Neuronal stem cell (in vitro differentiated cells): ENCODE results near the gene NCAM2.
A peak's percentile ranks its signal among the peaks of the same experiment; 100 is the strongest.

ENCODE experiments used
- DNase-seq: peaks from one replicate; pipeline ENCODE4 v3.0.0-alpha.2; 2013; ENCODE audit warnings: low spot score
- H2AFZ ChIP-seq: one replicate; pipeline ENCODE4 v1.6.1; 2013; ENCODE audit warnings: mild to moderate bottlenecking, low read length, inconsistent platforms
- H2AK5ac ChIP-seq: 2 replicates; pipeline ENCODE4 v1.6.1; 2013; ENCODE audit warnings: low read depth, mild to moderate bottlenecking, inconsistent platforms, low read length, moderate library complexity, mixed read lengths
- H2BK120ac ChIP-seq: 2 replicates; pipeline ENCODE4 v1.6.1; 2013; ENCODE audit warnings: low read depth, mild to moderate bottlenecking, inconsistent platforms, low read length, moderate library complexity, mixed read lengths
- H2BK12ac ChIP-seq: one replicate; pipeline ENCODE4 v1.6.1; 2013; ENCODE audit warnings: low read length, inconsistent platforms
- H2BK15ac ChIP-seq: 2 replicates; pipeline ENCODE4 v1.6.1; 2013; ENCODE audit warnings: mild to moderate bottlenecking, low read length, inconsistent platforms, mixed read lengths
- H2BK5ac ChIP-seq: one replicate; pipeline ENCODE4 v1.6.1; 2013; ENCODE audit warnings: inconsistent platforms, mild to moderate bottlenecking, low read length, moderate library complexity
- H3K14ac ChIP-seq: one replicate; pipeline ENCODE4 v1.6.1; 2013; ENCODE audit warnings: low read length, inconsistent platforms
- H3K18ac ChIP-seq: 2 replicates; pipeline ENCODE4 v1.6.1; 2013; ENCODE audit warnings: low read length, inconsistent platforms
- H3K23ac ChIP-seq: 2 replicates; pipeline ENCODE4 v1.6.1; 2013; ENCODE audit warnings: low read depth, mild to moderate bottlenecking, mixed read lengths, low read length, inconsistent platforms; ENCODE audit not compliant: poor library complexity
- H3K27ac ChIP-seq: replicated peaks from 3 replicates; pipeline ENCODE4 v1.5.1; 2013; ENCODE audit warnings: low read length, inconsistent platforms
- H3K27me3 ChIP-seq, 3 experiments: 2 replicates each; pipeline ENCODE4 v1.6.1; 2013; ENCODE audit warnings: low read length in 3 of 3, mild to moderate bottlenecking in 2 of 3, inconsistent platforms in 1 of 3, low read depth in 1 of 3, mixed read lengths in 1 of 3, moderate library complexity in 1 of 3; ENCODE audit not compliant: control insufficient read depth in 3 of 3, insufficient read depth in 3 of 3
- H3K36me3 ChIP-seq, 2 donors: replicated peaks in 1 of 2; 2 replicates each; pipeline ENCODE4 v1.6.1; 2013; ENCODE audit warnings: low read length in 2 of 2; ENCODE audit not compliant: control insufficient read depth in 2 of 2, insufficient read depth in 2 of 2
- H3K4ac ChIP-seq: 2 replicates; pipeline ENCODE4 v1.6.1; 2013; ENCODE audit warnings: inconsistent platforms, mild to moderate bottlenecking, low read length, moderate library complexity
- H3K4me1 ChIP-seq, 2 donors: 1 replicate in 1 of 2; 2 replicates in 1 of 2; pipeline ENCODE4 v1.6.1; 2013; ENCODE audit warnings: low read length in 2 of 2, low read depth in 1 of 2; ENCODE audit not compliant: control insufficient read depth in 2 of 2, insufficient read depth in 1 of 2
- H3K4me2 ChIP-seq: one replicate; pipeline ENCODE4 v1.6.1; 2013; ENCODE audit warnings: mild to moderate bottlenecking, low read length, inconsistent platforms; ENCODE audit not compliant: insufficient read depth, poor library complexity, severe bottlenecking
- H3K4me3 ChIP-seq, 2 donors: 2 replicates each; pipeline ENCODE4 v1.5.1; 2013; ENCODE audit warnings: low read length in 2 of 2, mild to moderate bottlenecking in 2 of 2, inconsistent platforms in 1 of 2, moderate library complexity in 1 of 2
- H3K79me1 ChIP-seq: one replicate; pipeline ENCODE4 v1.6.1; 2013; ENCODE audit warnings: low read depth, mild to moderate bottlenecking, inconsistent platforms, low read length, moderate library complexity
- H3K9ac ChIP-seq: one replicate; pipeline ENCODE4 v1.6.1; 2013; ENCODE audit warnings: mild to moderate bottlenecking, low read depth, low read length, inconsistent platforms; ENCODE audit not compliant: poor library complexity
- H3K9me3 ChIP-seq, 2 donors: replicated peaks in 1 of 2; 2 replicates each; pipeline versions ENCODE3 to v1.6.1; 2013; ENCODE audit warnings: low read length in 2 of 2, mild to moderate bottlenecking in 2 of 2, inconsistent platforms in 1 of 2, low read depth in 1 of 2, mixed read lengths in 1 of 2, moderate library complexity in 1 of 2; ENCODE audit not compliant: control insufficient read depth in 2 of 2, insufficient read depth in 1 of 2
- H4K8ac ChIP-seq: one replicate; pipeline ENCODE4 v1.6.1; 2013; ENCODE audit warnings: low read depth, mild to moderate bottlenecking, inconsistent platforms, low read length, moderate library complexity
- H4K91ac ChIP-seq: one replicate; pipeline ENCODE4 v1.6.1; 2013; ENCODE audit warnings: low read length, low read depth, mild to moderate bottlenecking, inconsistent platforms; ENCODE audit not compliant: poor library complexity
- WGBS, 2 donors: extraction: QIAGEN DNeasy Blood & Tissue Kit; methylation state at CpG; one replicate each; pipeline ENCODE4 v1.1.7; 2013; ENCODE audit warnings: missing lambda C conversion rate in 2 of 2, mixed read lengths in 1 of 2; ENCODE audit not compliant: insufficient read length in 2 of 2, insufficient replicate concordance in 1 of 2; ENCODE audit errors: extremely low coverage in 2 of 2; 5-methylcytosine and 5-hydroxymethylcytosine counted together

The NCAM2 gene

DNA sequence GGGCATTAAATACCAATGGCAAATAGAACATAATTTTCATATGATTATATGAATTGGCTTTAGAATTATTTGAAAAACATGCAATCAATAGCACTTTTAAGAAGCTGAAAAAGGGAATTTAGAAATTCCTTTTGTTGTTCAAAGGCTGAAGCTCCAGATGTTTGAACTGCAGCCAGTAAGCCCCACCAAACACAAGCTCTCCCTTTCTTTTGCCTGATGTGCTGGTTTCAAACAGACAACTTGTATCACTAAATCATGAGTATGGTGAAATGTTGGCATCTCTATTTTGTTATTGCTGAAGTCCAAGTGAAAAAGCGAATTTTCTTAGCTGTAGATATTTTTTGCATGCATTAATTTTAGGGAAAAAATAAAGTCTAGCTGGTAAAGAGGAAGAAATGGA, 27.5 kb upstream of the NCAM2 start:
- H3K4me1 ChIP-seq = peaks cover 0 to 7% of the 10 kb centered on the region in 2 donors
- H3K9ac ChIP-seq = no peak overlapping the region
- H2BK5ac ChIP-seq = no peak overlapping the region
- no peak overlapping the region for H3K27ac ChIP-seq
- no peaks in the 10 kb centered on the region for H3K27me3 ChIP-seq
- H3K4ac ChIP-seq = no peak overlapping the region
- WGBS, 2 donors = no CpG with 5 or more reads among the region's 1 CpG
- H2BK12ac ChIP-seq = no peak overlapping the region
- no peak overlapping the region for H3K23ac ChIP-seq
- no peak overlapping the region for H3K14ac ChIP-seq
- H3K36me3 ChIP-seq = no peaks in the 10 kb centered on the region
- H2BK120ac ChIP-seq = no peak overlapping the region
- no peak overlapping the region for H4K91ac ChIP-seq
- no peak overlapping the region for H2AK5ac ChIP-seq
- H3K4me2 ChIP-seq = no peak overlapping the region
- H3K79me1 ChIP-seq = no peaks in the 10 kb centered on the region
- no peak overlapping the region for H3K18ac ChIP-seq
- no peak overlapping the region for H3K4me3 ChIP-seq
- DNase-seq = no peak
- no peak overlapping the region for H4K8ac ChIP-seq
- no peak overlapping the region for H2BK15ac ChIP-seq
- no peaks in the 10 kb centered on the region for H3K9me3 ChIP-seq
- no peak overlapping the region for H2AFZ ChIP-seq

DNA sequence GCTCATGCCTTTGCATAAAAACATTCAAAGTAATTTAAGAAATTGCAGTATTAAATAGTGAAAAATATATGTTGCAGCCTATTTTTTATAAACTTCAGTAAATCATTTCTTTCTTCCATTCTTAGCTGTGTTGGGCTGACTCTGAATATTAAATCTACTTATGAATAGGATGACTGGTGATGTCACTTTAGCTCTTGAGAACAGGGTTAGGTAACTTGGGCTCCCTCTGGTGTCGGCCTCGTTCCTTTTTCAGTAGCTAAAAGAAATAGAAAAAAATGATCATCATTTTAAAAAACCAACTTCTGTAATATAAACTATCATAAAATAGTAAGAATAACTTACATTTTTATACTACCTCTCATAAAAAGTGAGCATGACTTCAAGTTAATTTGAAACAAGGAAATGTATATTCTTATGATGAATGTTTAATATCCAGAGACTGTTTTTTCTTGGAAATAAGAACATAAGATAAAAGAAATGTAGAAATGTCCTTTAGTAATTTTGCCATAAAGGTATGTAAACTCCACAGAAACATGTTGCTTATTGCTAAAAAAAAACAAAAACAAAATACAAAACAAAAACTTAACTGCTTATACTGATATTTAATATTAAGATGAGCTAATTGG, 26.8 kb upstream of the NCAM2 start:
- Histone ChIP-seq H2BK120ac (no peak overlapping the region), H3K4me3 (no peak overlapping the region), H3K23ac (no peak overlapping the region), H3K9ac (no peak overlapping the region), H2AFZ (no peak overlapping the region), H3K4me2 (no peak overlapping the region), H3K27ac (no peak overlapping the region), H3K14ac (no peak overlapping the region), H3K27me3 (no peaks in the 10 kb centered on the region), H2AK5ac (no peak overlapping the region), H2BK12ac (no peak overlapping the region), H4K8ac (no peak overlapping the region), H2BK5ac (no peak overlapping the region), H3K4ac (no peak overlapping the region), H3K18ac (no peak overlapping the region), H2BK15ac (no peak overlapping the region), H4K91ac (no peak overlapping the region), H3K4me1 (peaks cover 0 to 7% of the 10 kb centered on the region in 2 donors), H3K79me1 (no peaks in the 10 kb centered on the region), H3K9me3 (no peaks in the 10 kb centered on the region), H3K36me3 (no peaks in the 10 kb centered on the region)
- peak; percentile 23 for DNase-seq
- no CpG with 5 or more reads among the region's 2 CpGs for WGBS, 2 donors

DNA sequence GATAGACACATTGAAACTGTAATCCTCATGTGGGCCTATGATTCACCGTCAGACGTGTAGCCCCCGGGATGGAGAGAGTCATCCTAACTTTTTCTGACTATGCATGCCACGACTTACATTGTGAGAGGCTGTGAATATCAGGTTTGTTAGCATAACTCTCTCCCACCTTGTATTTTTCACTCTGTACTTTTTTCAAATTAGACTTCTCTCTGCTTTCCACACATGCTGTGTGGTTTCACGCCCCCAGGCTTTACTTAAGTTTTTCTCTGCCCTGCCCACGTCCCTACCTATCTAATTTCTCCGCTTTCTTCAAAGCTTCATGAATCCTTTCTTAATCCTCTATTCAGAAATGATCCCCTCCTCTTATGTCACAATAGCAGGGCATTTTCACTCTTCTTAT, 3.4 kb upstream of the NCAM2 start:
- Histone ChIP-seq H3K27me3 (peaks cover 0 to 11% (median 8%) of the 10 kb centered on the region in 3 experiments), H3K4me3 (no peak overlapping the region), H4K91ac (no peak overlapping the region), H2BK15ac (no peak overlapping the region), H3K14ac (no peak overlapping the region), H3K9ac (no peak overlapping the region), H4K8ac (no peak overlapping the region), H2AK5ac (no peak overlapping the region), H3K23ac (no peak overlapping the region), H2BK5ac (no peak overlapping the region), H3K9me3 (no peaks in the 10 kb centered on the region), H3K4me1 (no peaks in the 10 kb centered on the region), H3K18ac (no peak overlapping the region), H2BK120ac (no peak overlapping the region), H2BK12ac (no peak overlapping the region), H3K4ac (no peak overlapping the region), H2AFZ (no peak overlapping the region), H3K4me2 (no peak overlapping the region), H3K79me1 (no peaks in the 10 kb centered on the region), H3K27ac (no peak overlapping the region), H3K36me3 (no peaks in the 10 kb centered on the region)
- 100% methylated on average over 1 of the region's 7 CpGs; no CpG with 5 or more reads in 1 of the 2 donors for WGBS, 2 donors
- DNase-seq = no peak

DNA sequence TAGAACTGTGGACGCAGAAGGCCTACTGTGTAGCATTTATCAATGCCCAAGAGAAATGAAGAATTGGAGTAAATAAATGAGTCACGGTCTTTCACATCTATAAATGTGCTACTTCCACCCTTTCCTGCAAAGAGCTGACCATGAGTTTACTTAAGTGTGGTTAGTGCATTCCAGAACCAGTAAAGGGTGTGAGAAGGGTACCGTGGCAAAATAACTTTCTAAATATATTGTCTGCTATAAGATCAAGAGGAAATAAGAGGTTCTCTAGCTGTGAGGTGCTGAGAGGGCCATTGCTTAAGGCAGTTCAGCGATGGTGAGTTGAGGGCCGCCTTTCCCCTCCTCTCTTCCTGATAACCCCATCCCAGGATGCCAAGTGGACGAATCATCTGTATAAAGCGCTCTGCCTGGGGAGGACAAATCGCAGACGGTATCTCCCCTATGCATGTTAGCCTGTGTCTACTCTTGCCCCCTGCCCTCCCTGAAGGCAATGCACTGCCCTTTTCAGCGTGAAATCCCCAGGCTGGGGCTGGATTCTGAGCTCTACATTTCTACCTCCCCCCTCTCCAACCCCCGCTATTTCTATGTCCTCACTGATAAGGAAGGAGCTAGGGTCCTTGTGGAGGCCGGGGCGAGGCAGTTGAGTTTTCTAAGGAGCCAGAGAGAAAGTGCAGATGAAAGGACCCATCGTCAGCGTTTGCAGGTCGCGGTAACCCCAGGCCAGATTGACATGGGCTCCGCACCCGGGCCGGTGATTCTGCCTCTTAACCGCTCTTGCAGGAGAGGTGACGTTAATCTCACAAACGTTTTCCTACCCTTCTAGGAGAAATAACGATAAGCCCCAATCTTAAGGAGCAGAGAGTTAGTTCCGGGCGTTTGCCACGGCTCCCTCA, 1.5 kb upstream of the NCAM2 start:
- DNase-seq = peak; percentile 6
- no CpG with 5 or more reads among the region's 27 CpGs for WGBS, 2 donors
- H2AFZ ChIP-seq = peak overlapping the region; percentile 95

More for the DNA sequence above, 1.5 kb upstream of the NCAM2 start:
- Histone ChIP-seq H4K8ac (no peak overlapping the region), H2BK12ac (no peak overlapping the region), H4K91ac (no peak overlapping the region), H3K9ac (peak overlapping the region; percentile 7), H3K4ac (no peak overlapping the region), H3K18ac (peak overlapping the region; percentile 0), H3K14ac (no peak overlapping the region), H3K9me3 (no peaks in the 10 kb centered on the region), H3K4me1 (no peaks in the 10 kb centered on the region), H3K4me2 (peak overlapping the region; percentile 93), H2BK120ac (no peak overlapping the region), H3K23ac (no peak overlapping the region), H2BK15ac (no peak overlapping the region), H3K4me3 (peak overlapping the region in 1 of 2 donors; percentile 88), H3K27me3 (peaks cover 0 to 11% (median 8%) of the 10 kb centered on the region in 3 experiments), H2BK5ac (peak overlapping the region; percentile 93), H3K36me3 (no peaks in the 10 kb centered on the region), H3K79me1 (no peaks in the 10 kb centered on the region), H3K27ac (no peak overlapping the region), H2AK5ac (no peak overlapping the region)
